RWPE2 (cell line): Measurements from ENCODE around the gene CHN2.

Source experiments
- ATAC-seq: fragments of 200-7000 bp; cut with Tn5 transposase; 3 replicates; pipeline ENCODE4 v1.9.1; 2021; ENCODE audit warnings: low read depth
- DNase-seq: peaks from one replicate; pipeline ENCODE4 v3.0.0-alpha.2; 2020; ENCODE audit warnings: low spot score
- H3K27ac ChIP-seq: fragments of 450-650 bp; 2 replicates; pipeline ENCODE4 v1.5.1; 2017; ENCODE audit warnings: mild to moderate bottlenecking; ENCODE audit not compliant: poor library complexity, severe bottlenecking
- H3K27me3 ChIP-seq: fragments of 250-450 bp; sonication (Bioruptor Pico); 2 replicates; pipeline ENCODE4 v1.5.1; 2021; ENCODE audit warnings: mild to moderate bottlenecking, moderate library complexity; ENCODE audit not compliant: insufficient read depth, poor library complexity, severe bottlenecking
- H3K36me3 ChIP-seq: fragments of 250-450 bp; sonication (Bioruptor Pico); 2 replicates; pipeline ENCODE4 v1.5.1; 2020; ENCODE audit warnings: low read depth, mild to moderate bottlenecking, moderate library complexity
- H3K4me1 ChIP-seq: fragments of 250-450 bp; sonication (Bioruptor Pico); 2 replicates; pipeline ENCODE4 v1.5.1; 2021; ENCODE audit warnings: mild to moderate bottlenecking, moderate library complexity; ENCODE audit not compliant: insufficient read depth, poor library complexity, severe bottlenecking
- H3K4me3 ChIP-seq: fragments of 250-450 bp; sonication (Bioruptor Pico); 2 replicates; pipeline ENCODE4 v1.5.1; 2021; ENCODE audit warnings: mild to moderate bottlenecking, moderate library complexity; ENCODE audit not compliant: severe bottlenecking
- H3K9me3 ChIP-seq: fragments of 250-450 bp; sonication (Bioruptor Pico); 2 replicates; pipeline ENCODE4 v1.5.1; 2021; ENCODE audit warnings: mild to moderate bottlenecking, moderate library complexity; ENCODE audit not compliant: severe bottlenecking
- CTCF ChIP-seq: fragments of 450-650 bp; IDR thresholded peaks from one replicate; pipeline ENCODE4 v1.5.1; 2017; ENCODE audit warnings: mild to moderate bottlenecking, moderate library complexity; ENCODE audit not compliant: poor library complexity, severe bottlenecking

Gene CHN2

GRCh38 chr7:29194594-29195427 lies at the start of gene CHN2:
TSS of gene CHN2 (plus strand) at chr7:29194775.
- TF ChIP-seq CTCF, result no peak
- no peaks in the 10 kb centered on the region for H3K9me3 ChIP-seq
- H3K36me3 ChIP-seq, result no peaks in the 10 kb centered on the region
- H3K4me1 ChIP-seq, result peaks cover 6% of the 10 kb centered on the region
- peak; percentile 76 for ATAC-seq
- H3K4me3 ChIP-seq, result peak within 1 kb of the TSS; percentile 49
- DNase-seq, result peak; percentile 64
- no peak within 1 kb of the TSS for H3K27ac ChIP-seq
- H3K27me3 ChIP-seq, result peaks cover 6% of the 10 kb centered on the region

GRCh38 chr7:29145553-29146056 lies 49.0 kb upstream of the CHN2 start:
- no peak overlapping the region for H3K27ac ChIP-seq
- peak; percentile 5; the same call in 1 of the 3 replicates for ATAC-seq
- no peaks in the 10 kb centered on the region for H3K9me3 ChIP-seq
- H3K4me1 ChIP-seq, result peaks cover 8% of the 10 kb centered on the region
- DNase-seq, result no peak
- peak overlapping the region; percentile 39 for H3K4me3 ChIP-seq
- no peak for TF ChIP-seq CTCF
- no peaks in the 10 kb centered on the region for H3K36me3 ChIP-seq
- H3K27me3 ChIP-seq, result no peaks in the 10 kb centered on the region

GRCh38 chr7:29146057-29146706 lies 48.4 kb upstream of the CHN2 start, which contains the start of gene CPVL:
TSS of gene CPVL (minus strand) at chr7:29146537. CDS start at chr7:29121061, 25,476 bp downstream.
- TF ChIP-seq CTCF, result no peak
- no peak for DNase-seq
- Histone ChIP-seq H3K4me3 (peak within 1 kb of the TSS; percentile 39), H3K27ac (no peak within 1 kb of the TSS), H3K27me3 (no peaks in the 10 kb centered on the region), H3K9me3 (no peaks in the 10 kb centered on the region), H3K36me3 (no peaks in the 10 kb centered on the region), H3K4me1 (peaks cover 3% of the 10 kb centered on the region)
- peak; percentile 68 for ATAC-seq

GRCh38 chr7:29146888-29147609 lies 47.5 kb upstream of the CHN2 start:
- peak; percentile 58 for ATAC-seq
- Histone ChIP-seq H3K36me3 (no peaks in the 10 kb centered on the region), H3K4me1 (peaks cover 3% of the 10 kb centered on the region), H3K27me3 (no peaks in the 10 kb centered on the region), H3K9me3 (no peaks in the 10 kb centered on the region), H3K4me3 (peak overlapping the region; percentile 39), H3K27ac (no peak overlapping the region)
- no peak for TF ChIP-seq CTCF
- DNase-seq, result no peak
